ENCODE data around the gene RYR2.

Gene RYR2

DNA sequence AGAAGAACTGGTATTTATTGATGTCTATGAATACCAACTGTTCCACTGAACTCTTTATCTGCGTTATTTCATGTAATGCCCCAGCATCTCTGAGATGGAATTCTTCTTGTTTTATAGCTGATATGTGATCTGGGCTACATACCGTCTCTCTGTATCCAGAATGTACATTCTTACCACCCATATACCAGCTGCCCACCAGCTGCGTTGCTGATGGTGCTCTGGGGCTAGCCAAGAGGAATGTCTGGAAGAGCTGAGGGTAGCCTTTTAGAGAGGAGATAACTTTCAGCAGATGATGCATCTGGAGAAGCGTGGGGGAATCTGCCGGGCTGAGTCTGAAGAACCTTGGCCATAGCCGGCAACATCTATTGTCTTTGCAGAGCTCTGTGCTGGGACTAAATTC lies 137.5 kb downstream of the RYR2 start:
- no peak overlapping the region for H3K4me2 ChIP-seq (ENCODE audit: low read length)
- H3F3A ChIP-seq (ENCODE audit: insufficient read depth, low read length), result no peaks in the 10 kb centered on the region
- H3K4me1 ChIP-seq (ENCODE audit: insufficient read depth, low read length, severe bottlenecking), result no peaks in the 10 kb centered on the region
- no peaks in the 10 kb centered on the region for H3K79me2 ChIP-seq (ENCODE audit: insufficient read depth, low read length)
- no peak overlapping the region for H3K4me3 ChIP-seq (ENCODE audit: low read depth, low read length, poor library complexity, severe bottlenecking)
- TF ChIP-seq, protein P1, sequence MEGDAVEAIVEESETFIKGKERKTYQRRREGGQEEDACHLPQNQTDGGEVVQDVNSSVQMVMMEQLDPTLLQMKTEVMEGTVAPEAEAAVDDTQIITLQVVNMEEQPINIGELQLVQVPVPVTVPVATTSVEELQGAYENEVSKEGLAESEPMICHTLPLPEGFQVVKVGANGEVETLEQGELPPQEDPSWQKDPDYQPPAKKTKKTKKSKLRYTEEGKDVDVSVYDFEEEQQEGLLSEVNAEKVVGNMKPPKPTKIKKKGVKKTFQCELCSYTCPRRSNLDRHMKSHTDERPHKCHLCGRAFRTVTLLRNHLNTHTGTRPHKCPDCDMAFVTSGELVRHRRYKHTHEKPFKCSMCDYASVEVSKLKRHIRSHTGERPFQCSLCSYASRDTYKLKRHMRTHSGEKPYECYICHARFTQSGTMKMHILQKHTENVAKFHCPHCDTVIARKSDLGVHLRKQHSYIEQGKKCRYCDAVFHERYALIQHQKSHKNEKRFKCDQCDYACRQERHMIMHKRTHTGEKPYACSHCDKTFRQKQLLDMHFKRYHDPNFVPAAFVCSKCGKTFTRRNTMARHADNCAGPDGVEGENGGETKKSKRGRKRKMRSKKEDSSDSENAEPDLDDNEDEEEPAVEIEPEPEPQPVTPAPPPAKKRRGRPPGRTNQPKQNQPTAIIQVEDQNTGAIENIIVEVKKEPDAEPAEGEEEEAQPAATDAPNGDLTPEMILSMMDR (IDR thresholded peaks at IDR 0.05; ENCODE audit: low read length), result no peak
- no peak for TF ChIP-seq EZH2 (IDR thresholded peaks at IDR 0.05; ENCODE audit: borderline replicate concordance, low read length)
- no peak overlapping the region for H3K27ac ChIP-seq (ENCODE audit: low read depth, low read length, poor library complexity, severe bottlenecking)
- H3K9me2 ChIP-seq (ENCODE audit: low read depth, low read length), result no peaks in the 10 kb centered on the region
- H2AFZ ChIP-seq (ENCODE audit: low read length), result no peak overlapping the region
- no peaks in the 10 kb centered on the region for H3K9me3 ChIP-seq (ENCODE audit: low read length)
- no peaks in the 10 kb centered on the region for H3K36me3 ChIP-seq (ENCODE audit: insufficient read depth, low read length)
- no peaks in the 10 kb centered on the region for H4K20me1 ChIP-seq (ENCODE audit: insufficient read depth, low read length)
- no peak overlapping the region for H3K9ac ChIP-seq (ENCODE audit: low read length)
- no peaks in the 10 kb centered on the region for H3K27me3 ChIP-seq (ENCODE audit: insufficient read depth, low read length)

DNA sequence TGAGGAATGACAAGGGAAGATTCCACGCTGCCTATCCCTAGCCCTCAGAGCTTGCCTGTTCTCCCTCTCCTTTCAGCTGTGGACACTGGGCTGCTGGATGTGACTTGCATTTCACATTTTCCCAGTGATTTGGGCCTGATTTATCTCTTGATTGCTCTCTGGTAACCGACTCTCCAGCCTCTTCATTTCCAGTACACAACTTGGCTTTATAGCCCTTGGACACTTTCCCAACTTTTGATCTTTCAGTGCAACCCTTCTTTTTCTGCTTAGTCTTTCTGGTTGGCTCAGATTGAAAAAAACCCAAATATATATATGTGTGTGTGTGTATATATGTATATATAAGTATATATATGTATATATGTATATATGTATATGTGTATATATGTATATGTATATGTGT lies 138.3 kb downstream of the RYR2 start:
- no peaks in the 10 kb centered on the region for H3K27me3 ChIP-seq (ENCODE audit: insufficient read depth, low read length)
- TF ChIP-seq, protein P1 (IDR thresholded peaks at IDR 0.05; ENCODE audit: low read length), result no peak
- no peak for TF ChIP-seq EZH2 (IDR thresholded peaks at IDR 0.05; ENCODE audit: borderline replicate concordance, low read length)
- H3F3A ChIP-seq (ENCODE audit: insufficient read depth, low read length), result no peaks in the 10 kb centered on the region
- no peaks in the 10 kb centered on the region for H3K79me2 ChIP-seq (ENCODE audit: insufficient read depth, low read length)
- no peak overlapping the region for H2AFZ ChIP-seq (ENCODE audit: low read length)
- H3K4me2 ChIP-seq (ENCODE audit: low read length), result no peak overlapping the region
- no peaks in the 10 kb centered on the region for H3K9me2 ChIP-seq (ENCODE audit: low read depth, low read length)
- no peak overlapping the region for H3K9ac ChIP-seq (ENCODE audit: low read length)
- H3K4me3 ChIP-seq (ENCODE audit: low read depth, low read length, poor library complexity, severe bottlenecking), result no peak overlapping the region
- no peaks in the 10 kb centered on the region for H3K36me3 ChIP-seq (ENCODE audit: insufficient read depth, low read length)
- no peaks in the 10 kb centered on the region for H3K4me1 ChIP-seq (ENCODE audit: insufficient read depth, low read length, severe bottlenecking)
- H3K27ac ChIP-seq (ENCODE audit: low read depth, low read length, poor library complexity, severe bottlenecking), result no peak overlapping the region
- H4K20me1 ChIP-seq (ENCODE audit: insufficient read depth, low read length), result no peaks in the 10 kb centered on the region
- H3K9me3 ChIP-seq (ENCODE audit: low read length), result no peaks in the 10 kb centered on the region

DNA sequence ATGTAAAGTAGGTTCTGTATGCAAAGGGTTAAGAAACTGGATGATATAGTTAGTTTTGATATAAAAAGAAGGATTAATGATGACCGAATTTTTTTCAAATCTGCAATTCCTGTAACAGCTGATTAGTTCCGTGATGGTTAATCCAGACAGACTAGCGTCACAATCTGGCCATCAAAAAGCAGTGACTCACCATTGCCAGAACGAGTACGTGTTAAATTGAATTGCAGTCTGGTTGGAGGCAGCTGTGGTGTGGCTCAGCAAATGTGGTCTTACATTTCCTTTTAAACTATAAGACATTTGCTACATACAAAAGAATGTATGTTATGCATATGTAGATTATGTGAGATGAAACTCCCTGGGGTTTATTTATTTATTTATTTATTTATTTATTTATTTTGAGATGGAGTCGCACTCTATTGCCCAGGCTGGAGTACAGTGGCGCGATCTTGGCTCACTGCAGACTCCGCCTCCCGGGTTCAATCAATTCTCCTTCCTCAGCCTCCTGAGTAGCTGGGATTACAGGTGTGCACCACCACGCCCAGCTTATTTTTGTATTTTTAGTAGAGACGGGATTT lies 139.8 kb downstream of the RYR2 start:
- Histone ChIP-seq H4K20me1 (ENCODE audit: insufficient read depth, low read length) (no peaks in the 10 kb centered on the region), H3K4me1 (ENCODE audit: insufficient read depth, low read length, severe bottlenecking) (no peaks in the 10 kb centered on the region), H3K79me2 (ENCODE audit: insufficient read depth, low read length) (no peaks in the 10 kb centered on the region), H3K9me2 (ENCODE audit: low read depth, low read length) (no peaks in the 10 kb centered on the region), H3K4me2 (ENCODE audit: low read length) (no peak overlapping the region), H3K27me3 (ENCODE audit: insufficient read depth, low read length) (no peaks in the 10 kb centered on the region), H3K27ac (ENCODE audit: low read depth, low read length, poor library complexity, severe bottlenecking) (no peak overlapping the region), H2AFZ (ENCODE audit: low read length) (no peak overlapping the region), H3K9ac (ENCODE audit: low read length) (no peak overlapping the region), H3K36me3 (ENCODE audit: insufficient read depth, low read length) (no peaks in the 10 kb centered on the region), H3K4me3 (ENCODE audit: low read depth, low read length, poor library complexity, severe bottlenecking) (no peak overlapping the region), H3F3A (ENCODE audit: insufficient read depth, low read length) (no peaks in the 10 kb centered on the region), H3K9me3 (ENCODE audit: low read length) (no peaks in the 10 kb centered on the region)
- no peak for TF ChIP-seq EZH2 (IDR thresholded peaks at IDR 0.05; ENCODE audit: borderline replicate concordance, low read length)
- TF ChIP-seq, protein P1 (IDR thresholded peaks at IDR 0.05; ENCODE audit: low read length), result no peak
